ENCODE results near the gene ITGB1BP1.

DNA sequence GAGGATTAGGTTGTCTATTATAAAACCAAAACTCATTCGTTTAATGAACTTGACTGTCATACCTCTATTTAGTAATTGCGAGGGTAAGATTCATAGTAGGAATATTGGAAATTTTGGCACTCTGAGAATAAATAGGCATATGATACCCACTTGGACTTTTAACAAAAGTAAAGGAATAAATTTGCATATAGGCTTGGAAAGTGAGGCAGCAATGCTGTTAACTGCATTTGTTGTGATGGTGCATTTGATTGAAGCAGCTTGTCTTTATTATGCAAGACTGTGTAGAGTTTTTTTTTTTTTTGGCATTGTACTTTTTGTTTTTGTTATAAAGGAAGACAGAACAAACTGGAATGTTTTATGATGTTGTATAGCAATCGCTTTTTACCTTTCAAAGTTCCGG lies 18.9 kb downstream of the ITGB1BP1 start:
- no peak for TF ChIP-seq FOXP2 (optimal IDR thresholded peaks at IDR 0.05; ENCODE audit: borderline replicate concordance, extremely low read depth, extremely low read length, insufficient read depth)
- TF ChIP-seq POLR2AphosphoS5 (IDR thresholded peaks at IDR 0.05; ENCODE audit: low read depth, low read length) = no peak
- TF ChIP-seq TAF1 (IDR thresholded peaks at IDR 0.05; ENCODE audit: borderline replicate concordance, insufficient read depth, low read length) = no peak

All from PFSK-1 (cell line).